OCI-M2 (cell line): ENCODE results near the gene STAT5A.
"Not testable (repeated sequence)": the region's sequence is repeated elsewhere in the genome, so short reads cannot be mapped to it uniquely, and the experiment has no call there.

Experiments
- DNase-seq: peaks from one replicate; lab custom pipeline; 2025; ENCODE audit not compliant: unreplicated experiment; lab: John Stamatoyannopoulos, UW

Gene STAT5A

DNA sequence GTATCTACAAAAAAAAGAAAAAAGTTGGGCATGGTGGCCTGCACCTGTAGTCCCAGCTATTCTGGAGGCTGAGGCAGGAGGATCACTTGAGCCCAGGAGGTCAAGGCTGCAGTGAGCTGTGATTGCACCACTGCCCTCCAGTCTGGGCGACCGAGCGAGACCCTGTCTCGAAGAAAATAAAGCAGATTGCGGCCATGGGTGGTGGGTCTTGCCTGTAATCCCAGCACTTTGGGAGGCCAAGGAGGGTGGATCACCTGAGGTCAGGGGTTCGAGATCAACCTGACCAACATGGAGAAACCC lies 16.7 kb downstream of the STAT5A start:
- DNase-seq, result not testable (repeated sequence)

GRCh38 chr17:42305543-42306384 lies 17.5 kb downstream of the STAT5A start:
- DNase-seq, result no peak

DNA sequence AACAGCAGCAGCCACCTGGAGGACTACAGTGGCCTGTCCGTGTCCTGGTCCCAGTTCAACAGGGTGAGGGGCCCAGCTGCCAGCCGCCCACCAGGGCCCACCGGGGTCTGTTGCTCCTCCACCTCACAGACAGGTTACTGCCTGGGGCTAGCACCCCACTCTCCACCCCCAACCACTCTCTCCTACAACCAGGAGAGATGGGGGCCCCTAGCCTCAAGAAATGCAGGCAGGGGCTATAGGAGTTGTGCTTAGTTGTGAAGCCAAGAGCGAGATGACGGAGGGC lies 18.0 kb downstream of the STAT5A start:
- no peak for DNase-seq

- DNase-seq, result no peak
Measured at GRCh38 chr17:42307362-42307927, 19.1 kb downstream of the STAT5A start.

DNA sequence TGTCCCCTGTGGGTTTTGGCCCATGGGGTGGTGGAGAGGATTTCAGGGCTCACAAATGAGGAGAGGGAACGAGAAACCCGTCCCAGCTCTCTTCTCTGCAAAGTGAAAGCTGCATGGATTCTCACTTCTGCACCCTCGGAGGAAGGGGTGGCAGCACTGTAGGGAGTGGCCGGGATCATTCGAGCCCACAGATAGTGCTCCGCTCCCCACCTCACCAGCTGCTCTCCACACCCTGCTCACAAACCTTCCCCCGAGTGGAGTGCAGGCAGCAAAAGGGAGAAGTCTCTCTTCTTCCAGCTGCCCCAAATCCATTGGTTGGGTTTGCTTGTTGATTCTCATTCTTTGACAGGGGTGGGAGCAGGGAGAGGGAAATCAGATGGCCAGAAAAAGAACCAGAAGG lies 20.1 kb downstream of the STAT5A start:
- no peak for DNase-seq

DNA sequence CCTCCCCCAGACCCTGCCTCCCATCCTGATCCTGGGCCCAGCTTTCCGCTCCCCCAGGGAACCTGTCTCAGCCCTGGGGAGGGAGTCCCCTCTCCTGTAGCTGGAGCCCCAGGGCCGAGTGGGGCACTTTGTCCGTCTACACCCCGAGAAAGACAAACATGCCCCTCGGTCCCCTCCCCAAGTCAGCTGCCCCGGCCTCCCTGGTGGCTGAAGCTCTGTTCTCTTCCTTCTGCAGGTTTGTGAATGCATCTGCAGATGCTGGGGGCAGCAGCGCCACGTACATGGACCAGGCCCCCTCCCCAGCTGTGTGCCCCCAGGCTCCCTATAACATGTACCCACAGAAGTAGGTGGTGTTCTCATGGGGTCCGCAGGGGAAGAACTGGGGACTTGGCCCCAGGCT lies 20.8 kb downstream of the STAT5A start:
- DNase-seq, result no peak

GRCh38 chr17:42309986-42310786 lies 21.9 kb downstream of the STAT5A start:
- DNase-seq, result no peak

DNA sequence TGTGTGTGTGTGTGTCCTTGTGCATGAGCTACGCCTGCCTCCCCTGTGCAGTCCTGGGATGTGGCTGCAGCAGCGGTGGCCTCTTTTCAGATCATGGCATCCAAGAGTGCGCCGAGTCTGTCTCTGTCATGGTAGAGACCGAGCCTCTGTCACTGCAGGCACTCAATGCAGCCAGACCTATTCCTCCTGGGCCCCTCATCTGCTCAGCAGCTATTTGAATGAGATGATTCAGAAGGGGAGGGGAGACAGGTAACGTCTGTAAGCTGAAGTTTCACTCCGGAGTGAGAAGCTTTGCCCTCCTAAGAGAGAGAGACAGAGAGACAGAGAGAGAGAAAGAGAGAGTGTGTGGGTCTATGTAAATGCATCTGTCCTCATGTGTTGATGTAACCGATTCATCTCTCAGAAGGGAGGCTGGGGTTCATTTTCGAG lies 22.5 kb downstream of the STAT5A start:
- no peak for DNase-seq

GRCh38 chr17:42311240-42312034 lies 23.1 kb downstream of the STAT5A start:
- no peak for DNase-seq

GRCh38 chr17:42312035-42312284 lies 23.7 kb downstream of the STAT5A start:
- DNase-seq, result no peak

DNA sequence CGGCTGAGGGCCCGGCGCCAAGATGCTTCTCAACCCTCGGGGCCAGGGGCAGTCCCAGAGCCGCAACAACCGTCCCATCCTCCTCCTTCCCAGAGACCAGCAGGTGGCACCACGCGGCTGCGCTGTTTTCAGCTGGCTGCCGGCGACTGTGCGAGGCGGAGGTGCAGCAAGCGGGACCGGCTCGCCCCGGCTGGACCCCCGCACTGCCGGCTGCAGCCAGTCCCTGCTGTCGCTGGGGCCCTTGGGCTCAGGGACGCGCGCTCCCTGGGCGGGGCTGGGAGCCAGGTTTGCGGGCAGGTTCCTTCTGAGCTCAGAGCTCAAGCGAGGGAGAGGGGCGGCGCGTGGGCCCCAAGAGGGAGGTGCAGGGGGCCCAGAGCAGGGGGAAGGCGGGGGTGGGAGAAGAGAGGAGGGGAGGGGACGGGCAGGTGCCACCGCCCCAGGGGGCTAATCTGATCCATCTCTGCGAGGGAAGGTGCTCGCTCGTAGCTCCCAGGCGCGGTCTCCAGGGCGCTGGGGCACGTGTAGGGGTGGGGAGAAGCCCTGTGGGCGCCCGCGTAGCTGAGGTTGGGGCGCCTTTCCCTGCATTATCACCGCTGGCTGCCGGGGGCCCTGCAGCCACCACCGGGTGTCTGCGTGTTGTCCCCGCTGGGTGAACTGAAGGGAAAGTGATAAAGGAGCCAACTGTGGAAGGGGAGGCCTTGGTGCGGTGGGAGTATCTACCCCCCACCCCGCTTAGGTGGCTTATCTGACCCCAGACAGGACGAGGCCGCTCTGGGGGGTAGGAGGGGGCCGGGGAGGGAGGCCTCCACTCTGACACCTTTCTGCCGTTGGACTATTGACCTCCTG lies 24.2 kb downstream of the STAT5A start:
- peak; percentile 66 for DNase-seq

DNA sequence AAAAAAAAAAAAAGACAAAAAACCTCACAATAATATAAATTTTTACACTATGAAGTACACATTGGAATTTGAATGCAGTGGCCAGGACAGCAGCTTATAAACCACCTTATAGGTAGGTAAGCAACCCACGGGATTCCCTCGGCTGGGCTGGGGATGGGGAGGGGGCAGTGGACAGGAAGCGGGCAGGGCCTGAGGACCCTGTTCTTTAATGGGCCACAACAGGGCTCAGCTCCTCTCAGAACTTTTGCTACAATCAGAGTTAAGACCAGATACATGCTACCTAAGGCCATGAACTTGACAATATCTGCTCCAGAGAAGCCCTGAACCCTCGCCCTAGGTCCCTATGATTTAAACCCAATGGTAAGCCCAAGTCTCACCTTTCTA lies 25.1 kb downstream of the STAT5A start:
- peak; percentile 37 for DNase-seq

DNA sequence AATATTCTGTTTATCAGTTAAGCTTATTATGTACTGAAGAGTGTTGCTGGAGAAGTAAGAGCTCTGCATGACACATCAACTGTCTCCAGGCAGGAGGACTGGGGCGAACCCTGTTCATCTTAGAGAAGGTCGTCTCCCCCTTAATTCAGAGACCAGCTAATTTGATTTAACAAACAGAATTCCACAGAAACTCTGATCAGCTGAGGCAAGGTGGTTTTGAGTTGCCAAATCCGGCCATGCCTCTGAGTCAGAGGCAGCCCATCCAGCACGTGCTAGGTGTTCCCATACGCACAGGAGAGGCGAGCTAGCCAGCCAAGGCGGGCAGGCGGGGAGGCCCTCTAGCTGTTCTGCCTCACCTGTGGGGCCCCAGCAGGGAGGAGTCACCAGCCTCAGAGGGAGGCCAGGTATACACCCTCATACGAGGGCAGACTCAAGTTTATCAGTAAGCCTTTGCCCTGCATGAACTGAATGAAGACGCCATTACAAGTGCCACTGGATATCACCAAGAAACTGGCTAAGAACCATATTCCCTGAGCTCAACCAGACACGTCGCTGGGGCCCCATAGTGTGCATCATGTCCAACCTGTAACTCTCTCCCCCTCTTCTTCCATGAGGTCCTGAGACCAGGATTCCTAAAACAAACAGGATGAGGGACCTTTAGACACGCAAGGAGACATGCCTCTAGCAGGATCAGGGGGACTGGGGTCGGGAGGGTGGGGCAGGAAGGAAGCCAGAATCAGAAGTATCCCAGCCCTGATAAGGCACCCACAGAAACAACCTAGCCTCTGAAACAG lies 25.7 kb downstream of the STAT5A start:
- peak; percentile 54 for DNase-seq

- no peak for DNase-seq
Measured at GRCh38 chr17:42315402-42316156, 27.3 kb downstream of the STAT5A start.

DNA sequence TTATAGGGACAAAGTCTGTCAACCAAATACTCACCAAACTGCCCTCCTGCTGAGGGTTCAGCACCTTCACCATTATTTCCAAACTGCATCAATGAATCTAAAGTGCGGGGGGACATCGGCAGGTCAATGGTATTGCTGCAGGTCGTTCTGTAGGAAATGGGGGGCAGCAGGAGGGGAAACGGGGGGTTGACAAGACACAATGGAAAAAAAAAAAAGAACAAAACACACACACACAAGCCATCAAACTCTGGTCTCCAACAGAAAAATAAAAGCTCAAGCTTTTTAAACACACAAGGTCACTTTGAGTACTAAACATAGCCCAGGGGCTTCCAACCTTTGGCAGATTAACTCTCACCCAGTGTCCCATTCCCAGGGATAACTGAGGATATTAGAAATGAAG lies 28.5 kb downstream of the STAT5A start:
- no peak for DNase-seq

DNA sequence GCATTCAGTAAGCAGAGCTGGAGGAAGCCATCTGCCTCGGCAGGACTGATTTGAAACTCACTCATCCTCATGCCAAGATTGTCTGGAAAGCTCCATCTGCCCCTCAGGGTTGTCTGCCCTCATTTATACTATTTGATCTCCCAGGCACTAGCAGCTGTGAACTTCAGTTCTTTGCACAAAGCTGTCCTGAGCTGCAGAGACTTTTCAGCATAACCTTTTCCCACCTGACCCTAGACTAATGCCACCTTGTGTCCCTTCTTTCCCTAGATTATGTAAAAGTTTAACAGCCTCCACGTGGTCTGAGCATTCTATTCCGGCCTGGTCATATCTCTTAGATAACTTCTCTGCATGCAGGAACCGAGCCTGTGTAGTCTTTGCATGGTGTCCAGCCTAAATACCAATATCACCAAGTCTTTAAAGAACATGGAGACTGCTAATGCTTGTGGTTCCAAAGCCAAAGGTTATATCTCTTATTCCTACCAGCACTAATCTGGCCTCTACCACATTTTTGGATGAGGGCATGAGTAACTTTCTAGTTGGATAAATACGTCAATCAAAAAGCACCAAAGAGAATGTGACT lies 29.1 kb downstream of the STAT5A start:
- no peak for DNase-seq

DNA sequence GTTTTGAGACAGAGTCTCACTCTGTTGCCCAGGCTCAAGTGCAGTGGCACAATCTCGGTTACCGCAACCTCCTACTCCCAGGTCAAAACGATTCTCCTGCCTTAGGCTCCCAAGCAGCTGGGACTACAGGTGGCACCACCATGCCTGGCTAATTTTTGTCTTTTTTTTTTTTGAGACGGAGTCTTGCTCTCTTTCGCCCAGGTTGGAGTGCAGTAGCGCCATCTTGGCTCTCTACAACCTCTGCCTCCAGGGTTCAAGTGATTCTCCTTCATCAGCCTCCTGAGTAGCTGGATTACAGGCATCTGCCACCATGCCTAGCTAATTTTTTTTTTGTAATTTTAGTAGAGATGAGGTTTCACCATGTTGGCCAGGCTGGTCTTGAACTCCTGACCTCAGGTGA lies 29.7 kb downstream of the STAT5A start:
- DNase-seq, result not testable (repeated sequence)

DNA sequence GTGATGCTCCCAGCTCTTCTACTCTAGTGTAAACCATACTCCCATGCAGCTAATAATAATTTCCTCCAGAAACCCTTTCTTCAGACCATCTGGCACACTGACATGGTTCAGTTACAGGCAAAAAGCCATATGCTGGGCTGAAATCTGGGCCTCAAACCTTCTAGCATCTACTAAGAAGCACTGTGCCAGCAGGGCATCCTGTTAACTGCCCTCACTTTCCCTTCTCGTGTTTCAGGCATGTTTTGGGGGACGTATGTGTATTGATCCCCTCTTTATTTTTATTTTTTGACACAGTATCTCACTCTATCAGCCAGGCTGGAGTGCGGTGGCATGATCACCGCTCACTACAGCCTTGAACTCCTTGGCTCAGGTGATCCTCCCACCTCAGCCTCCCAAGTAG lies 33.3 kb downstream of the STAT5A start:
- DNase-seq, result no peak
